Measurements from ENCODE around the gene MYBPHL.

The MYBPHL gene

GRCh38 chr1:109265741-109266330 lies 41.0 kb downstream of the MYBPHL start (continued):
- TF ChIP-seq ZNF202 (tag by site-specific recombination; IDR thresholded peaks at IDR 0.05; ENCODE audit: borderline replicate concordance) (no peak), ZNF248 (tag by site-specific recombination; IDR thresholded peaks at IDR 0.05) (no peak), ZNF785 (tag by site-specific recombination; IDR thresholded peaks at IDR 0.05) (no peak), ZNF292 (tag by site-specific recombination; IDR thresholded peaks at IDR 0.05; ENCODE audit: borderline replicate concordance, low read depth) (no peak), SP2 (tag by site-specific recombination; IDR thresholded peaks at IDR 0.05) (no peak)

- TF ChIP-seq ZSCAN16 (tag by site-specific recombination; IDR thresholded peaks at IDR 0.05), result no peak
- Histone ChIP-seq H3K4me1 (ENCODE audit: control insufficient read depth, insufficient read depth, low read length) (no peaks in the 10 kb centered on the region), H3K4me3 (ENCODE audit: low read depth, low read length) (no peak overlapping the region), H3K27ac (ENCODE audit: extremely low read depth, low read depth, low read length) (no peak overlapping the region), H3K36me3 (ENCODE audit: control insufficient read depth in 2 of 2, insufficient read depth in 1 of 2, low read length in 2 of 2) (peaks cover 0 to 92% of the 10 kb centered on the region in 2 experiments; a peak in 1 of 3 replicates), H3K9me3 (ENCODE audit: control insufficient read depth, insufficient read depth, low read depth, low read length) (no peaks in the 10 kb centered on the region)
- ChIA-PET CTCF (interaction anchor here (0.9 to 4.5 kb wide), 6 partner anchors 10 to 267 kb away, joined by 3 to 42 read pairs (median 4); partner anchors contain the start of gene SORT1), POLR2A (no interaction called here)
Observed at GRCh38 chr1:109265016-109265415, 41.8 kb downstream of the MYBPHL start.

- no peak for TF ChIP-seq ZNF514 (tag by site-specific recombination; IDR thresholded peaks at IDR 0.05)
- TF ChIP-seq ZNF571 (tag by site-specific recombination; IDR thresholded peaks at IDR 0.05), result no peak
- TF ChIP-seq ZSCAN4 (tag by site-specific recombination; IDR thresholded peaks at IDR 0.05), result no peak
- TF ChIP-seq ELK4 (IDR thresholded peaks at IDR 0.05; ENCODE audit: borderline replicate concordance, low read depth, low read length), result no peak
- TF ChIP-seq ZNF791 (tag by site-specific recombination; IDR thresholded peaks at IDR 0.05), result no peak
- TF ChIP-seq ZBTB17 (tag by site-specific recombination; IDR thresholded peaks at IDR 0.05), result no peak
- TF ChIP-seq ZNF335 (tag by site-specific recombination; conservative IDR thresholded peaks at IDR 0.05), result no peak
- ChIA-PET CTCF (interaction anchor here (0.6 to 4.5 kb wide), 17 partner anchors 8 to 218 kb away, joined by 3 to 42 read pairs (median 3); partner anchors contain the start of genes SARS1 and SORT1), POLR2A (no interaction called here)
- H3K4me3 ChIP-seq (ENCODE audit: low read depth, low read length), result no peak overlapping the region
- H3K36me3 ChIP-seq (ENCODE audit: control insufficient read depth in 2 of 2, insufficient read depth in 1 of 2, low read length in 2 of 2), result peaks cover 0 to 91% of the 10 kb centered on the region in 2 experiments; a peak in 1 of 3 replicates
- H3K27ac ChIP-seq (ENCODE audit: extremely low read depth, low read depth, low read length), result no peak overlapping the region
- no peaks in the 10 kb centered on the region for H3K9me3 ChIP-seq (ENCODE audit: control insufficient read depth, insufficient read depth, low read depth, low read length)
- no peaks in the 10 kb centered on the region for H3K4me1 ChIP-seq (ENCODE audit: control insufficient read depth, insufficient read depth, low read length)
Observed at GRCh38 chr1:109264379-109264755, 42.4 kb downstream of the MYBPHL start.

- CTCF ChIA-PET, result interaction anchor here (0.6 to 4.5 kb wide), 19 partner anchors 9 to 227 kb away, joined by 3 to 42 read pairs (median 3); partner anchors contain the start of genes PSRC1, SARS1 and SORT1
- Histone ChIP-seq H3K27ac (ENCODE audit: extremely low read depth, low read depth, low read length) (no peak overlapping the region), H3K9me3 (ENCODE audit: control insufficient read depth, insufficient read depth, low read depth, low read length) (no peaks in the 10 kb centered on the region), H3K36me3 (ENCODE audit: control insufficient read depth in 2 of 2, insufficient read depth in 1 of 2, low read length in 2 of 2) (peaks cover 0 to 91% of the 10 kb centered on the region in 2 experiments; a peak in 1 of 3 replicates), H3K4me1 (ENCODE audit: control insufficient read depth, insufficient read depth, low read length) (no peaks in the 10 kb centered on the region), H3K4me3 (ENCODE audit: low read depth, low read length) (no peak overlapping the region)
- POLR2A ChIA-PET, result no interaction called here
- 0 out of 2 replicates have a peak, but pooled peaks have one; percentile 44 for TF ChIP-seq KLF8 (tag by site-specific recombination; IDR thresholded peaks at IDR 0.05)
- peak; percentile 29; the same call in 1 of the 2 replicates for TF ChIP-seq ZBTB17 (tag by site-specific recombination; IDR thresholded peaks at IDR 0.05)
- no peak for TF ChIP-seq ZNF10 (tag by site-specific recombination; IDR thresholded peaks at IDR 0.05)
- TF ChIP-seq ZNF654 (tag by site-specific recombination; IDR thresholded peaks at IDR 0.05; ENCODE audit: low read depth), result peak; percentile 41
- peak; percentile 21; the same call in 1 of the 2 replicates for TF ChIP-seq ZNF146 (tag by site-specific recombination; IDR thresholded peaks at IDR 0.05)
- TF ChIP-seq ZSCAN30 (tag by site-specific recombination; IDR thresholded peaks at IDR 0.05), result peak; percentile 73; the same call in 1 of the 2 replicates
- TF ChIP-seq ZBTB10 (tag by site-specific recombination; IDR thresholded peaks at IDR 0.05), result peak; percentile 35; the same call in 1 of the 2 replicates
- TF ChIP-seq ZNF600 (tag by site-specific recombination; IDR thresholded peaks at IDR 0.05), result peak; percentile 59
- TF ChIP-seq ZNF2 (tag by site-specific recombination; IDR thresholded peaks at IDR 0.05), result peak; percentile 84; the same call in 1 of the 2 replicates
- peak; percentile 99 for TF ChIP-seq SCRT2 (tag by site-specific recombination; IDR thresholded peaks at IDR 0.05)
- TF ChIP-seq ZNF501 (tag by site-specific recombination; IDR thresholded peaks at IDR 0.05), result 0 out of 2 replicates have a peak, but pooled peaks have one; percentile 39
- peak; percentile 97 for TF ChIP-seq SCRT1 (tag by site-specific recombination; IDR thresholded peaks at IDR 0.05; ENCODE audit: borderline replicate concordance)
Observed at GRCh38 chr1:109263597-109264378, 43.0 kb downstream of the MYBPHL start.

Data from HEK293 (cell line).